Stimulated activated CD4-positive, alpha-beta T cell treated with anti-CD3 and anti-CD28 coated beads, Interleukin-12 subunit alpha, Interleukin-12 subunit beta, amount 100 ng/mL, for 48 hours (primary cell): ENCODE data around the gene TNPO3.
"Not testable (repeated sequence)": the region's sequence is repeated elsewhere in the genome, so short reads cannot be mapped to it uniquely, and the experiment has no call there.

ENCODE experiments used
- DNase-seq, 3 donors: peaks; one replicate each; pipeline ENCODE4 v3.0.0-alpha.2; 2020; ENCODE audit warnings: low read depth in 2 of 3, low spot score in 1 of 3

The TNPO3 gene

GRCh38 chr7:129017933-129018538, 36.9 kb downstream of the TNPO3 start:
- DNase-seq = no peak

- no peak for DNase-seq
These were observed 37.6 kb downstream of the TNPO3 start for GRCh38 chr7:129017264-129017663.

DNA sequence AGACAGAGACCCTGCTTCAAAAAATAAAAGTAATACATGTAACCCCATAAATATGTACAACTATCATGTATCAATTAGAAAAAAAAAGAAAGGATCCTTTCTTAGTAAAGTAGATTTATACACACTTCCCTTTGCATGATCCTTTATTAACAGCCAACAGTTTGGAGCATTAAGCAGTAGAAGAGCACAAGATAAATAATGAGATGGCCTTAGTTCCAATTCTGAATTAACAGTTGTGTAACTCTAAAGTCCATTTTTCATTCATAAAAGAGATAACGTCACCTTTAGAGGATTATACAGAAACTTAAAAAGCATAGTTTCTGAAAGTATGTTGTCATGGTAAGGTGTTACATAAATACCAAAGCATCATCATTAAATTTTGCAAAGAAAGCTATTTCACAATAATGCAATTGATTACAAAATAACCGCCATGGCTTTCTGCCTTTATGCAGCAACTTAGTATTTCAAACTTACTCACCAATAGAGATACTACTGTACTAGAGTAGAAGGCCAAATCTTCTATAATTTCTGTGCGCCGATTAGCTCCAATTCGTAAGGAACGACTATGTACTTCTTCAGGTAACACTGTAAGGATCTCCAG, 40.3 kb downstream of the TNPO3 start:
- DNase-seq = no peak

- DNase-seq = no peak
These were observed 41.7 kb downstream of the TNPO3 start for GRCh38 chr7:129013048-129013724.

GRCh38 chr7:129012641-129013040, 42.3 kb downstream of the TNPO3 start:
- no peak for DNase-seq

- DNase-seq = no peak
These were observed 44.8 kb downstream of the TNPO3 start for GRCh38 chr7:129010075-129010474.

DNA sequence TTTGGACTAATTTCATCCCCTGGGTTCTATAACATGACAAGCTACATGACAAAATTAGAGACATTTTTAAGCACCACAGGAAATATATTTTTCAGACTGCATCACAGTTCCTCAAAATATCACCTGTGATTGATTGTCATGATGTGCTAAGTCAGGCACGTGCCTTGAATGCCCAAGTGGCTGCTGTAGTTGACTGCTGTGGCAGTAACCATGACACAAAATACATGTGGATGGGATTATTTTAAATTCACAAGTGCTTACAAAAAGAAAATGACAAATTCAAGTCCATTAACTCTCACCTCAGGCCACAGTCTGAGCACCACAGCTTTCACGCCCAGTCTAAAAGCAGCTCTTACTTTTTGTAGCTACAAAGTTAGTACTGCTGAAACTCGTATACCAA, 45.5 kb downstream of the TNPO3 start:
- no peak for DNase-seq

GRCh38 chr7:129008645-129009414, 46.1 kb downstream of the TNPO3 start:
- no peak for DNase-seq

DNA sequence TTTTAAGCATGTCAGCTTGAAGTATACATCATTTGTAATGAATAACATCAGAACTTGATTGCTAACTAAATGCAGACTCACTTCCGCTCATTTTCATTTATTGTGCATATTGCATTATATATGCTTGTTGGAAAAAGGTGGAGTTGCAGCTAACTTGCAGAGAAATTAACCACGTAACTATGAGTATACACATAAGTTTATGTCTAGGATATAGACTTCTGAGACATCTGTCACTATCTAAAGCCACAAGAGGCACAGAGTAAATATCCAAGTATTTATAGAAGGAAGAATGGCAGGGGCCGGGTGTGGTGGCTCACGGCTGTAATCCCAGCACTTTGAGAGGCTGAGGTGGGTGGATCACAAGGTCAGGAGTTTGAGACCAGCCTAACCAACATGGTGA, 47.3 kb downstream of the TNPO3 start:
- DNase-seq = no peak

- DNase-seq = no peak
These were observed 48.1 kb downstream of the TNPO3 start for GRCh38 chr7:129006636-129007414.

GRCh38 chr7:129005186-129005585, 49.7 kb downstream of the TNPO3 start:
- DNase-seq = no peak

DNA sequence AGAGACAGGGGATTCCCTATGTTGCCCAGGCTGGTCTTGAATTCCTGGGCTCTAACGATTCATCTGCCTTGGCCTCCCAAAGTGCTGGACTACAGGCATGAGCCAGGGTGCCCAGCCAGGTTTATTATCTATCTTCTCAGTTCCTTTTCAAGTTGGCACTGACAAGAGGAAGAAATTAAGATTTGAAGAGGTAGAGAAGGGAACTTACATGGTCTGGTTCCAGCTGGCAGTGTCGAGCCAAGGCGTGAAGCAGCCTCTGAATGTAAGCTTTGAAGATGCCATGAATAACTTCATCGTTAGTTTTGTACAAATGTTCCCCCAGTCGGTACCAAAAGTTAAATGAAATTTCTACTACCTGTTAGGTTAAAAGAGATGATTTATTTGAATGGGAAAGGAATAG, 57.7 kb downstream of the TNPO3 start:
- DNase-seq = no peak

GRCh38 chr7:128994560-128994959, 60.4 kb downstream of the TNPO3 start:
- DNase-seq = not testable (repeated sequence)

- no peak for DNase-seq
These were observed 61.5 kb downstream of the TNPO3 start for GRCh38 chr7:128993419-128993818.

GRCh38 chr7:128989961-128990360, 65.0 kb downstream of the TNPO3 start:
- DNase-seq = no peak

GRCh38 chr7:128988372-128988771, 66.5 kb downstream of the TNPO3 start:
- DNase-seq = no peak

- no peak for DNase-seq
These were observed 68.3 kb downstream of the TNPO3 start for GRCh38 chr7:128986609-128987008.

GRCh38 chr7:128985660-128986059, 69.3 kb downstream of the TNPO3 start:
- no peak for DNase-seq

DNA sequence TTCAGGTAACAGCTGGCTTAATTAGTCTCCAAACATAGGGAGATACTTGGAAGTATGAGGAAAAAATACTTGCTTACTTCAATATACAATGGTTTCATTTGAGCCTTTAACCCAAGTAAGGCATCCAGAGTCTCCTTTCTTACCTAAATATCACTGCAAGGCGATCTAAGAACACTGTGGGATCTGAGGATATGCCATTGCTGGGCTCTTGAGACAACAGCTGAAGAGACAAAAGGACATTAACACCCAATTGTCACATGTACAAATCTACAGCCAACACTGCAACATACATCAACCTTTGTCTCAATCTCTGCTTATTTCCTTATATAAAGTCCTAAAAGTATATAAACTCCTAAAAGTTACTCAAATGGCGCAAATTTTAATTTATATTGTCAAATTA, 72.8 kb downstream of the TNPO3 start:
- DNase-seq = no peak

DNA sequence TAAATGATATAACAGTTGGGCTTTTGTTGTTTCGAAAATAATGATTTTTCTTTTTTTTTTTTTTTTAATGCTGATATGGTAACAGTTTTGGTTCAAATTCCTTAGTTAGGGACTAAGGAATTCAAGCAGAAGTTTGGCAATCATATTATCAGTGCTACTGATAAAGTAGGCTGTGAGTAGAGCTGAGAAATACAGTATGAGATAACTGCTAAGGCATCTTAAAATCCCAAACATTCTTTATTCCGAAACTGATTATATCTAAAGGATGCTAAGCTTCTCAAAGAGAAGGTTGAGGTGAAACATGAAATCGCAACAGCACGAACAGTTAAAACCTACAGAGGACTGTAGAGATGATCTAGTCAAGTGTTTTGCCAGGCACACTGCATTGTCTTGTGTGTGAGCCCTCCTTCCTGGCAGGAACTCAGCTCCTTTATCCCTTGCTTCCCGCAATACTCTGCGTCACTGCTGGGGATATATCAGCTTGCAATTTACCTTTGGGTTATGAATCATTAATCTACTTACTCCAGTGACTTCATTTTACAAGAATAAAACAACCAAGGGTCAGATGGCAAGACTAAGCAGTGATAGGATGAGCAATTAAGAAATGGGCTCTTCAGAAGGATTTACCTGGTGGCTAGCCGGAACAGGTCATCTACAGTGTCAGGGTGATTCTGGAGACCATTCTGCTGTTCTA, 80.5 kb downstream of the TNPO3 start:
- no peak for DNase-seq

DNA sequence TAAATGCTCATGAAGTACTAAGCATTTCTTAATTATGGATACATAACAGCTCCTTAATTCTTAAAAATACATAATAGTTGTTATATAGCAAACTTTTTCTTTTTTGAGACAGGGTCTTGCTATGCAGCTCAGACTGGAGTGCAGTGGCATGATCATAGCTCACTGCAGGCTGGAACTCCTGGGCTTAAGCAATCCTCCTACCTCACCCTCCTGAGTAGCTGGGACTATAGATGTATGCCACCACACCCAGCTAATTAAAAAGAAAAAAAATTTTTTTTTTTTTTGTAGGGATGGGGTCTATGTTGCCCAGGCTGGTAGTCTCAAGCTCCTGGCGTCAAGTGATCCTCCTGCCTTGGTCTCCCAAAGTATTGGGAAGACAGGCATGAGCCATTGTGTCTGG, 86.3 kb downstream of the TNPO3 start:
- no peak for DNase-seq
